ENCODE measurements around the gene ALDH18A1.

DNA sequence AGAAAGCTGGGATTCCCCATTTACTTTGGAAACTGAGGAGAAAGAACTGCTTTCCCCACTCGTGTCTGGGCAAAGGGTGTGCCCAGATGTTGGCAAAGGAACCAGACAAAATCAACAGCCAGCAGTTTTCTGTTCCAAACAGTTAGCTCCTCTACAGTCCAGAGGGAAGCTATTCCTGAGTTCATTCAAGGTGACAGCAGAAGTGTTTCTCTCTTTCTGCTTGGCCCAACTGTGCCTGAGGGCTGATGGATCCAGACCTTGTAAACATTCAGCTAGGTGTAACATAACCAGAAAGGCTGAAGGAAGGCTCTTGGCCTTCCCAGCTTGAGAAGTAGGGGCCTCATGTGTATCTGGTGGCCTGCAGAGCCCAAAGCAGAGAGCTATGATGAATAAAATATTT, 7.0 kb upstream of the ALDH18A1 start:
- TF ChIP-seq CTCF (IDR thresholded peaks at IDR 0.05; ENCODE audit: insufficient read depth, low read length) (no peak), POLR2AphosphoS5 (IDR thresholded peaks at IDR 0.05; ENCODE audit: low read depth) (no peak), GABPA (IDR thresholded peaks at IDR 0.05; ENCODE audit: low read depth) (no peak)

Data from HL-60 (cell line).